ENCODE measurements around the gene NBAS. TPM values are rescaled to one million over a fixed set of nuclear protein-coding genes. Genes with fewer than 3 reads are reported as not detected.
A peak's percentile ranks its signal among the peaks of the same experiment; 100 is the strongest.

Gene NBAS
- total RNA-seq, 2 experiments from 2014 or later, result 30.5 to 31.1 TPM

GRCh38 chr2:15599994-15600393, 38.9 kb upstream of the NBAS start:
- no peak for DNase-seq
- no peak overlapping the region for H3K4me3 Mint-ChIP-seq
- ChIA-PET CTCF (interaction anchor here (0.7 to 0.9 kb wide), 3 partner anchors 23 to 84 kb away, joined by 3 to 5 read pairs (median 4); partner anchors contain the start of gene NBAS), POLR2A (no interaction called here)
- no peaks in the 10 kb centered on the region for H3K27me3 Mint-ChIP-seq
- H3K4me1 Mint-ChIP-seq, result peaks cover 11% of the 10 kb centered on the region
- no peak overlapping the region for H3K27ac Mint-ChIP-seq
- H3K9me3 Mint-ChIP-seq, result no peaks in the 10 kb centered on the region
- peaks cover 74% of the 10 kb centered on the region for H3K36me3 Mint-ChIP-seq (ENCODE audit: low read depth)

GRCh38 chr2:15596968-15597367, 35.8 kb upstream of the NBAS start:
- ChIA-PET POLR2A (no interaction called here), CTCF (interaction anchor here (0.9 kb wide), 1 partner anchor 20 kb away, joined by 3 read pairs; no protein-coding TSS in a partner anchor)
- Mint-ChIP-seq H3K36me3 (ENCODE audit: low read depth) (peaks cover 51% of the 10 kb centered on the region), H3K27ac (no peak overlapping the region), H3K27me3 (no peaks in the 10 kb centered on the region), H3K4me3 (no peak overlapping the region), H3K9me3 (no peaks in the 10 kb centered on the region), H3K4me1 (peaks cover 30% of the 10 kb centered on the region)
- DNase-seq, result no peak

GRCh38 chr2:15596350-15596749, 35.2 kb upstream of the NBAS start:
- Mint-ChIP-seq H3K4me1 (peaks cover 33% of the 10 kb centered on the region), H3K36me3 (ENCODE audit: low read depth) (peaks cover 48% of the 10 kb centered on the region), H3K9me3 (no peaks in the 10 kb centered on the region), H3K27ac (no peak overlapping the region), H3K27me3 (no peaks in the 10 kb centered on the region), H3K4me3 (no peak overlapping the region)
- POLR2A ChIA-PET, result interaction anchor here (1.3 kb wide), 1 partner anchor 35 kb away, joined by 4 read pairs; the partner anchor contains the start of gene NBAS
- CTCF ChIA-PET, result interaction anchor here (0.9 to 1.3 kb wide), 2 partner anchors 19 to 23 kb away, joined by 3 read pairs; no protein-coding TSS in a partner anchor
- DNase-seq, result no peak

- POLR2A ChIA-PET, result interaction anchor here (1.3 kb wide), 1 partner anchor 34 kb away, joined by 4 read pairs; the partner anchor contains the start of gene NBAS
- CTCF ChIA-PET, result interaction anchor here (0.9 to 1.3 kb wide), 2 partner anchors 19 to 23 kb away, joined by 3 read pairs; no protein-coding TSS in a partner anchor
- Mint-ChIP-seq H3K27ac (no peak overlapping the region), H3K4me1 (peaks cover 37% of the 10 kb centered on the region), H3K27me3 (no peaks in the 10 kb centered on the region), H3K36me3 (ENCODE audit: low read depth) (peaks cover 44% of the 10 kb centered on the region), H3K4me3 (no peak overlapping the region), H3K9me3 (no peaks in the 10 kb centered on the region)
- DNase-seq, result no peak
Observed at GRCh38 chr2:15595936-15596335, 34.8 kb upstream of the NBAS start.

- no peak overlapping the region for H3K27ac Mint-ChIP-seq
- H3K4me1 Mint-ChIP-seq, result peaks cover 38% of the 10 kb centered on the region
- no peaks in the 10 kb centered on the region for H3K27me3 Mint-ChIP-seq
- ChIA-PET POLR2A (interaction anchor here (1.3 kb wide), 1 partner anchor 34 kb away, joined by 4 read pairs; the partner anchor contains the start of gene NBAS), CTCF (interaction anchor here (1.3 kb wide), 1 partner anchor 24 kb away, joined by 3 read pairs; no protein-coding TSS in a partner anchor)
- no peak overlapping the region for H3K4me3 Mint-ChIP-seq
- no peak for DNase-seq
- H3K36me3 Mint-ChIP-seq (ENCODE audit: low read depth), result peaks cover 41% of the 10 kb centered on the region
- H3K9me3 Mint-ChIP-seq, result no peaks in the 10 kb centered on the region
Observed at GRCh38 chr2:15595342-15595905, 34.3 kb upstream of the NBAS start.

GRCh38 chr2:15594291-15595256, 33.4 kb upstream of the NBAS start:
- ChIA-PET CTCF (interaction anchor here (1.0 to 1.4 kb wide), 3 partner anchors 17 to 1014 kb away, joined by 3 to 9 read pairs (median 3); no protein-coding TSS in a partner anchor), POLR2A (interaction anchor here (1.3 kb wide), 1 partner anchor 33 kb away, joined by 4 read pairs; the partner anchor contains the start of gene NBAS)
- Mint-ChIP-seq H3K27ac (peak overlapping the region; percentile 19), H3K27me3 (no peaks in the 10 kb centered on the region), H3K4me3 (no peak overlapping the region), H3K4me1 (peaks cover 40% of the 10 kb centered on the region), H3K9me3 (no peaks in the 10 kb centered on the region), H3K36me3 (ENCODE audit: low read depth) (peaks cover 36% of the 10 kb centered on the region)
- no peak for DNase-seq

- H3K27me3 Mint-ChIP-seq, result no peaks in the 10 kb centered on the region
- peak overlapping the region; percentile 6 for H3K27ac Mint-ChIP-seq
- POLR2A ChIA-PET, result interaction anchor here (0.7 to 2.0 kb wide), 2 partner anchors 16 to 51 kb away, joined by 4 to 7 read pairs; no protein-coding TSS in a partner anchor
Observed at GRCh38 chr2:15593327-15593705, 32.2 kb upstream of the NBAS start.

GRCh38 chr2:15591692-15592463, 30.7 kb upstream of the NBAS start, which contains the start of gene DDX1:
TSS of gene DDX1 (plus strand) at chr2:15591868. CDS start at chr2:15591934, 66 bp downstream.
- H3K4me3 Mint-ChIP-seq, result peak within 1 kb of the TSS; percentile 81
- peak within 1 kb of the TSS; percentile 79 for H3K27ac Mint-ChIP-seq
- POLR2A ChIA-PET, result interaction anchor here (1.0 to 3.3 kb wide), 5 partner anchors 10 to 450 kb away, joined by 3 to 20 read pairs (median 7); partner anchors contain the start of gene NBAS
- no peaks in the 10 kb centered on the region for H3K27me3 Mint-ChIP-seq
- H3K9me3 Mint-ChIP-seq, result no peaks in the 10 kb centered on the region
- peaks cover 38% of the 10 kb centered on the region for H3K4me1 Mint-ChIP-seq
- CTCF ChIA-PET, result interaction anchor here (1.1 kb wide), 1 partner anchor 10 kb away, joined by 3 read pairs; no protein-coding TSS in a partner anchor
- peak; percentile 88 for DNase-seq
- H3K36me3 Mint-ChIP-seq (ENCODE audit: low read depth), result peaks cover 19% of the 10 kb centered on the region

More at GRCh38 chr2:15593327-15593705, 32.2 kb upstream of the NBAS start:
- no peak for DNase-seq
- CTCF ChIA-PET, result interaction anchor here (1.0 to 1.4 kb wide), 2 partner anchors 16 to 1015 kb away, joined by 3 to 9 read pairs; no protein-coding TSS in a partner anchor
- H3K4me1 Mint-ChIP-seq, result peaks cover 38% of the 10 kb centered on the region
- H3K9me3 Mint-ChIP-seq, result no peaks in the 10 kb centered on the region
- H3K4me3 Mint-ChIP-seq, result peak overlapping the region; percentile 81
- H3K36me3 Mint-ChIP-seq (ENCODE audit: low read depth), result peaks cover 27% of the 10 kb centered on the region

GRCh38 chr2:15591373-15591691, 30.2 kb upstream of the NBAS start:
- POLR2A ChIA-PET, result interaction anchor here (1.9 to 3.3 kb wide), 3 partner anchors 11 to 30 kb away, joined by 7 to 20 read pairs (median 11); partner anchors contain the start of gene NBAS
- Mint-ChIP-seq H3K4me3 (peak overlapping the region; percentile 81), H3K27ac (peak overlapping the region; percentile 79), H3K36me3 (ENCODE audit: low read depth) (peaks cover 16% of the 10 kb centered on the region), H3K9me3 (no peaks in the 10 kb centered on the region), H3K27me3 (no peaks in the 10 kb centered on the region), H3K4me1 (peaks cover 37% of the 10 kb centered on the region)
- CTCF ChIA-PET, result interaction anchor here (1.1 kb wide), 2 partner anchors 10 to 14 kb away, joined by 3 read pairs; no protein-coding TSS in a partner anchor
- DNase-seq, result no peak

GRCh38 chr2:15588329-15588919, 27.3 kb upstream of the NBAS start:
- DNase-seq, result peak; percentile 34
- no peaks in the 10 kb centered on the region for H3K9me3 Mint-ChIP-seq
- CTCF ChIA-PET, result interaction anchor here (1.3 to 3.9 kb wide), 3 partner anchors 11 to 581 kb away, joined by 3 to 15 read pairs (median 3); no protein-coding TSS in a partner anchor
- H3K4me1 Mint-ChIP-seq, result peaks cover 17% of the 10 kb centered on the region
- H3K4me3 Mint-ChIP-seq, result no peak overlapping the region
- POLR2A ChIA-PET, result no interaction called here
- H3K36me3 Mint-ChIP-seq (ENCODE audit: low read depth), result no peaks in the 10 kb centered on the region
- no peaks in the 10 kb centered on the region for H3K27me3 Mint-ChIP-seq
- no peak overlapping the region for H3K27ac Mint-ChIP-seq

- no peak overlapping the region for H3K4me3 Mint-ChIP-seq
- no peak overlapping the region for H3K27ac Mint-ChIP-seq
- POLR2A ChIA-PET, result interaction anchor here (1.1 kb wide), 1 partner anchor 23 kb away, joined by 6 read pairs; the partner anchor contains the start of gene NBAS
- CTCF ChIA-PET, result interaction anchor here (0.7 to 3.9 kb wide), 2 partner anchors 7 to 16 kb away, joined by 3 to 15 read pairs; no protein-coding TSS in a partner anchor
- H3K27me3 Mint-ChIP-seq, result no peaks in the 10 kb centered on the region
- H3K9me3 Mint-ChIP-seq, result no peaks in the 10 kb centered on the region
- no peak for DNase-seq
- H3K36me3 Mint-ChIP-seq (ENCODE audit: low read depth), result no peaks in the 10 kb centered on the region
- no peaks in the 10 kb centered on the region for H3K4me1 Mint-ChIP-seq
Observed at GRCh38 chr2:15584767-15585469, 23.8 kb upstream of the NBAS start.
